GM12891 (cell line): ENCODE measurements around the gene SOX21.

ENCODE experiments used
- POLR2A ChIP-seq: IDR thresholded peaks from 2 replicates; pipeline ENCODE4 v1.6.1; 2011; ENCODE audit warnings: low read depth, low read length, control low read depth
- POLR2AphosphoS5 ChIP-seq: IDR thresholded peaks from 2 replicates; pipeline ENCODE4 v1.6.1; 2011; ENCODE audit warnings: low read depth, low read length, control low read depth
- POU2F2 ChIP-seq: IDR thresholded peaks from 2 replicates; pipeline ENCODE4 v1.6.1; 2011; ENCODE audit warnings: low read depth, mild to moderate bottlenecking, control low read depth, low read length, moderate library complexity
- SPI1 ChIP-seq: IDR thresholded peaks from 2 replicates; pipeline ENCODE4 v1.6.1; 2011; ENCODE audit warnings: low read depth, low read length, control low read depth
- TAF1 ChIP-seq: IDR thresholded peaks from 2 replicates; pipeline ENCODE4 v1.6.1; 2011; ENCODE audit warnings: low read depth, low read length, control low read depth

- TF ChIP-seq SPI1 (no peak), POLR2A (no peak), POU2F2 (no peak), POLR2AphosphoS5 (no peak), TAF1 (no peak)
Observed at GRCh38 chr13:94696171-94696570, 16.2 kb downstream of the SOX21 start.
